WERI-Rb-1 (cell line): Measurements from ENCODE around the gene ELAVL1.

Experiments
- DNase-seq: peaks from one replicate; pipeline ENCODE4 v3.0.0-alpha.2; 2020
- H3K27ac ChIP-seq: fragments of 250-450 bp; sonication (Bioruptor Pico); 2 replicates; pipeline ENCODE4 v1.5.1; 2020; ENCODE audit warnings: mild to moderate bottlenecking, moderate library complexity
- H3K27me3 ChIP-seq: fragments of 250-450 bp; sonication (Bioruptor Pico); 2 replicates; pipeline ENCODE4 v1.5.1; 2021; ENCODE audit warnings: mild to moderate bottlenecking, low read depth, moderate library complexity; ENCODE audit not compliant: insufficient read depth, severe bottlenecking
- H3K36me3 ChIP-seq: fragments of 250-450 bp; sonication (Bioruptor Pico); 2 replicates; pipeline ENCODE4 v1.5.1; 2020; ENCODE audit warnings: mild to moderate bottlenecking, moderate library complexity
- H3K4me3 ChIP-seq: 2 replicates; pipeline ENCODE4 v1.5.1; 2011; ENCODE audit warnings: low read depth, mild to moderate bottlenecking, control low read depth, low read length
- H3K9me3 ChIP-seq: fragments of 250-450 bp; sonication (Bioruptor Pico); 2 replicates; pipeline ENCODE4 v1.5.1; 2021; ENCODE audit warnings: mild to moderate bottlenecking, moderate library complexity; ENCODE audit not compliant: severe bottlenecking
- TF ChIP-seq, protein P1 (sequence below): IDR thresholded peaks from 2 replicates; pipeline ENCODE4 v1.5.1; 2011; ENCODE audit warnings: low read depth, mild to moderate bottlenecking, control low read depth, inconsistent platforms, low read length

ELAVL1 gene

DNA sequence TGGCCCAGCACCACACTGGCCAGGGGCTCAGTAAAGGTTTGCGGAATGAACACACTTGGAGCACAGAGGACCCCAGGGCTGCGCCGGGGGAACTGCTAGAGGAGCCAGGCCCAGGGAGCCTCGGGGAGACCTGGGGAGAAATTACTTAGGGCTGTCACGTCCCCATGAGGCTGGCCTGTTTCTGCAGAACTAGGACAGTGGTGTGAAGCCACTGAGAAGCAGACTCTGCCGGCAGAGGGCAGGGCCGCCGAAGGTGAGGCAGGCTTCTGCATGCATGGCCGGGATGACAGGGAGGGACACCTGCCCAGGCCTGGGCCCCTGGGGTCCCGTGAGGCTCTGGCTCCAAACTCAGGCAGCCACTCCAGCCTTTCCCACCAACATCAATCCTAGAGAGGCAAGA, 26.4 kb downstream of the ELAVL1 start:
- Histone ChIP-seq H3K27me3 (no peaks in the 10 kb centered on the region), H3K9me3 (no peaks in the 10 kb centered on the region), H3K27ac (no peak overlapping the region), H3K4me3 (no peak overlapping the region), H3K36me3 (peaks cover 89% of the 10 kb centered on the region)
- no peak for DNase-seq
- TF ChIP-seq, protein P1, sequence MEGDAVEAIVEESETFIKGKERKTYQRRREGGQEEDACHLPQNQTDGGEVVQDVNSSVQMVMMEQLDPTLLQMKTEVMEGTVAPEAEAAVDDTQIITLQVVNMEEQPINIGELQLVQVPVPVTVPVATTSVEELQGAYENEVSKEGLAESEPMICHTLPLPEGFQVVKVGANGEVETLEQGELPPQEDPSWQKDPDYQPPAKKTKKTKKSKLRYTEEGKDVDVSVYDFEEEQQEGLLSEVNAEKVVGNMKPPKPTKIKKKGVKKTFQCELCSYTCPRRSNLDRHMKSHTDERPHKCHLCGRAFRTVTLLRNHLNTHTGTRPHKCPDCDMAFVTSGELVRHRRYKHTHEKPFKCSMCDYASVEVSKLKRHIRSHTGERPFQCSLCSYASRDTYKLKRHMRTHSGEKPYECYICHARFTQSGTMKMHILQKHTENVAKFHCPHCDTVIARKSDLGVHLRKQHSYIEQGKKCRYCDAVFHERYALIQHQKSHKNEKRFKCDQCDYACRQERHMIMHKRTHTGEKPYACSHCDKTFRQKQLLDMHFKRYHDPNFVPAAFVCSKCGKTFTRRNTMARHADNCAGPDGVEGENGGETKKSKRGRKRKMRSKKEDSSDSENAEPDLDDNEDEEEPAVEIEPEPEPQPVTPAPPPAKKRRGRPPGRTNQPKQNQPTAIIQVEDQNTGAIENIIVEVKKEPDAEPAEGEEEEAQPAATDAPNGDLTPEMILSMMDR, result no peak

DNA sequence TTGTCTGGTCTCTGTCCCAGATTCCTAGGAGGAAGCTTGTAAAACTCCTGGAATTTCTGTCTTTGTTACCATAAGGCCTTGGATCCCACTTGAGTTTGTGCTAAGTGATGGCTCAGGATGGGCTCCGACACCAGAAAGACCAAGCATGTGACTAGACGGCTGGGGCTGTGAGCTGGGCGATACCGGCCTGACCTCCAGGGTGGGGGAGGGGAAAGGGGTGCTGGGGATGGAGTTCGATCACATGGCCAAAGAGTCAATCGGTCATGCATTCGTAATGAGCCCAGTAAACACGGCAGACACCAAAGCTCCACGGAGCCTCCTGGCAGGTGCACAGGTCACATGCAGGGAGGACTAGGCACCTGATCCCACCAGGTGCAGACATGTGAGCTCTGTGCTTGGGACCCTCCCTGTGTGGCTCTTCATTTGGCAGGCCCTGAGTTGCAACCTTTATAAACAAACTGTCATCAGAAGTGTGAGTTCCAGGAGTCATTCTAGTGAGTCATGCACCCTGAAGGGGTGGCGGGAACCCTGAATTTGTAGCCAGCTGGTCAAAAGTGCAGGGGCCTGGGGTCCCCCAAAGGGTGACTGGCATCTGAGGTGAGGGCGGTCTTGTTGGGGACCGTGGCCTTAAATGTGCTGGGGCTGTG, 27.1 kb downstream of the ELAVL1 start:
- Histone ChIP-seq H3K27me3 (no peaks in the 10 kb centered on the region), H3K4me3 (no peak overlapping the region), H3K27ac (no peak overlapping the region), H3K36me3 (peaks cover 89% of the 10 kb centered on the region), H3K9me3 (no peaks in the 10 kb centered on the region)
- TF ChIP-seq, protein P1, result no peak
- DNase-seq, result no peak

DNA sequence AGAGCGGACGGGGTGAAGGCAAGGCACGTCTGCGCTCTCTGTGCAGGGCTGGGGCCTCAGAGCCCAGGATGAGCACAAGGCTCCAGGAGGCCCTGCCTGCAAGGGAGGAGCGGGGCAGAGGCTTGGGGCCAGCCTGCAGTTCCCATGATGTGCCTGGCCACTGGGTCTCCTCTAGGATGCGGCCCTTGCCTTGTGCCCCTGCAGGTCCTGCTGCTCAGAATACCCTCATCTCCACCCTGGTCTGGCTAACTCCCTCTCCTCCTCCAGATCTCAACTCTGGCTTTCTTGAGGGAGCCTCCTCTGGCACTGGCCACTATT, 27.8 kb downstream of the ELAVL1 start:
- Histone ChIP-seq H3K36me3 (peaks cover 89% of the 10 kb centered on the region), H3K9me3 (no peaks in the 10 kb centered on the region), H3K4me3 (no peak overlapping the region)

DNA sequence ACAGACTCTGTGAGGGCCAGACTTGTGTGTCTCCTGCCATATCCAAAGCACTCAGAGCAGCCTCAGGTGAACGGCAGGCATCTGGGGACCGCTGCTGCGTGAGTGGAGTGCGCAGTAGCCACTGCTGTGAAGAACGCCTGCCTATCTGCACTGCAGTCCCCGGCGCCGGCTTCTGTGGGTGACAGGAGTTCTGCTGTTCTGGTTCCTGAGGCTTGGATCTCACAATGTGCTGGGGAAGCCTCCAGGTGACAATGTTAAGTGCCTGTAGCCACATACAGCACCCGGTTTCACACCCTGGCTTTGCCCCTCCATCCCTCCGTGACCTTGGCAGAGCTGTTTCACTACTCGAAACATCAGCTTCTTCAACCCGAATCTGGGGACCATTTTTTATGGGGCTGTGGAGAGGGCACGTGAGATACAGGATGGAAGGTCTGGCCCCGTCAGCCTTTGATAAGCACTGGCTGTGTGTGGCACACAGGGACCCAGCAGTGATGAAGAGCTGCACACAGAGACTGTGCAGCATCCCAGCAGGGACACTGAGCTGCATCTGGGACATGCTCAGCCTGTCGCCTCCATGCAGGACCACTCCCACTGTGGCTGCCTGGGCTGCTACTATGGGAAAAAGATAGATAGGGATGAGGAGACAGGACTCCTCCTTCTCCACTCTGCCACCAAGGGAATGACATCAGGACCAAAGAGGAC, 28.3 kb downstream of the ELAVL1 start:
- TF ChIP-seq, protein P1, result no peak
- DNase-seq, result no peak
- no peaks in the 10 kb centered on the region for H3K27me3 ChIP-seq
- no peaks in the 10 kb centered on the region for H3K9me3 ChIP-seq
- H3K4me3 ChIP-seq, result no peak overlapping the region
- no peak overlapping the region for H3K27ac ChIP-seq
- H3K36me3 ChIP-seq, result peaks cover 86% of the 10 kb centered on the region

More for the DNA sequence above, 27.8 kb downstream of the ELAVL1 start:
- DNase-seq, result no peak
- TF ChIP-seq, protein P1, result no peak
- no peak overlapping the region for H3K27ac ChIP-seq
- H3K27me3 ChIP-seq, result no peaks in the 10 kb centered on the region

DNA sequence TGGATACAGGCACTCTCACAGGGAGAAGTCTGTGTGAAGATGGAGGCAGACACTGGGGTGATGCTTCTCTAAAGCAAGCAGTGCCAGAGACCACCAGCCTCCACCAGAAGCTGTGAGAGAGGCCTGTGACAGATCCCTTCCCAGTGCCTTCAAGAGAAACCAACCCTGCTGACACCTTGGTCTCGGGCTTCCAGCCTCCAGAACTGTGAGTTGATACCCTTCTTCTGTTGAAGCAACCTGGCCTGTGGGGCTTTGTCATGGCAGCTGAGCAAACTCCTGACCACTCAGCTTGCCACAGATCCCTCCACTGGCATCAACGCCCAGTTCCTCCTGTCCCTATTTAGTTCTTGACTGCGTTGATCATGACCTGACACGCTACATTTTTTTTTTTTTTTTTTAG, 29.0 kb downstream of the ELAVL1 start:
- no peak overlapping the region for H3K27ac ChIP-seq
- no peaks in the 10 kb centered on the region for H3K9me3 ChIP-seq
- H3K27me3 ChIP-seq, result no peaks in the 10 kb centered on the region
- H3K4me3 ChIP-seq, result no peak overlapping the region
- DNase-seq, result no peak
- TF ChIP-seq, protein P1, result no peak
- H3K36me3 ChIP-seq, result peaks cover 86% of the 10 kb centered on the region
